Neural cell (in vitro differentiated cells): ENCODE measurements around the gene GAL. TPM values are rescaled to one million over a fixed set of nuclear protein-coding genes. Genes with fewer than 3 reads are reported as not detected.

Source experiments
- H2AFZ ChIP-seq: fragments of 200-600, 300-800 bp; sonication (generic), shearing (Covaris generic); 2 replicates; pipeline ENCODE4 v1.6.0; 2014; ENCODE audit warnings: low read depth, mild to moderate bottlenecking, antibody characterized with exemption, low read length, moderate library complexity
- H3F3A ChIP-seq: fragments of 200-600 bp; shearing (Covaris generic); 2 replicates; pipeline ENCODE4 v1.6.1; 2016; ENCODE audit warnings: mild to moderate bottlenecking, moderate library complexity, mixed read lengths, antibody characterized with exemption, low read length; ENCODE audit not compliant: insufficient read depth, poor library complexity, severe bottlenecking
- H3K27ac ChIP-seq: fragments of 200-600, 300-800 bp; sonication (generic), shearing (Covaris generic); 2 replicates; pipeline ENCODE4 v1.5.1; 2014; ENCODE audit warnings: mild to moderate bottlenecking, low read length, moderate library complexity
- H3K27me3 ChIP-seq: fragments of 300-800, 200-600 bp; sonication (generic), shearing (Covaris generic); 2 replicates; pipeline ENCODE4 v1.6.0; 2014; ENCODE audit warnings: mild to moderate bottlenecking, low read depth, low read length, moderate library complexity; ENCODE audit not compliant: insufficient read depth
- H3K36me3 ChIP-seq: fragments of 300-800, 200-600 bp; sonication (generic), shearing (Covaris generic); 2 replicates; pipeline ENCODE4 v1.5.1; 2014; ENCODE audit warnings: mild to moderate bottlenecking, antibody characterized with exemption, low read length, moderate library complexity; ENCODE audit not compliant: insufficient read depth
- H3K4me2 ChIP-seq: fragments of 300-800, 200-600 bp; sonication (generic), shearing (Covaris generic); 2 replicates; pipeline ENCODE4 v1.6.0; 2014; ENCODE audit warnings: mild to moderate bottlenecking, low read length
- H3K4me3 ChIP-seq: fragments of 300-800, 200-600 bp; sonication (generic), shearing (Covaris generic); 2 replicates; pipeline ENCODE4 v1.5.1; 2014; ENCODE audit warnings: mild to moderate bottlenecking, low read length, moderate library complexity
- H3K79me2 ChIP-seq: fragments of 200-600 bp; shearing (Covaris generic); replicated peaks from 2 replicates; pipeline ENCODE4 v1.6.0; 2014; ENCODE audit warnings: mild to moderate bottlenecking, low read length, moderate library complexity; ENCODE audit not compliant: insufficient read depth
- H3K9ac ChIP-seq: fragments of 300-800, 200-600 bp; sonication (generic), shearing (Covaris generic); 2 replicates; pipeline ENCODE4 v1.6.1; 2016; ENCODE audit warnings: mild to moderate bottlenecking, low read length, mixed read lengths
- H3K9me2 ChIP-seq: fragments of 200-600 bp; shearing (Covaris generic); 2 replicates; pipeline ENCODE4 v1.6.1; 2016; ENCODE audit warnings: mild to moderate bottlenecking, low read length, mixed read lengths; ENCODE audit not compliant: insufficient read depth
- H3K9me3 ChIP-seq: fragments of 200-600, 300-800 bp; sonication (generic), shearing (Covaris generic); 2 replicates; pipeline ENCODE4 v1.6.1; 2016; ENCODE audit warnings: mild to moderate bottlenecking, mixed run types, low read length, moderate library complexity, mixed read lengths
- H4K20me1 ChIP-seq: fragments of 200-600 bp; shearing (Covaris generic); 2 replicates; pipeline ENCODE4 v1.6.1; 2016; ENCODE audit warnings: mild to moderate bottlenecking, mixed run types; ENCODE audit not compliant: insufficient read depth
- CTCF ChIP-seq: fragments of 450-650 bp; IDR thresholded peaks from 2 replicates; pipeline ENCODE4 v1.5.1; 2014; ENCODE audit warnings: antibody characterized with exemption, mild to moderate bottlenecking, moderate library complexity; ENCODE audit not compliant: poor library complexity, severe bottlenecking
- EP300 ChIP-seq: fragments of 450-650 bp; conservative IDR thresholded peaks from 2 replicates; pipeline ENCODE4 v1.6.1; 2014; ENCODE audit warnings: antibody characterized with exemption, mild to moderate bottlenecking, moderate library complexity; ENCODE audit not compliant: poor library complexity, severe bottlenecking
- EZH2 ChIP-seq: fragments of 200-600, 300-800 bp; shearing (Covaris generic), sonication (generic); IDR thresholded peaks from 2 replicates; pipeline ENCODE4 v1.6.1; 2014; ENCODE audit warnings: antibody characterized with exemption, low read length, borderline replicate concordance, mild to moderate bottlenecking; ENCODE audit not compliant: insufficient read depth, poor library complexity, severe bottlenecking
- MXI1 ChIP-seq: fragments of 450-650 bp; conservative IDR thresholded peaks from 2 replicates; pipeline ENCODE4 v1.6.1; 2014; ENCODE audit warnings: antibody characterized with exemption, mild to moderate bottlenecking; ENCODE audit not compliant: poor library complexity, severe bottlenecking
- POLR2AphosphoS5 ChIP-seq: IDR thresholded peaks from 2 replicates; pipeline ENCODE4 v1.6.1; 2012
- RAD21 ChIP-seq: fragments of 450-650 bp; conservative IDR thresholded peaks from 2 replicates; pipeline ENCODE4 v1.6.1; 2014; ENCODE audit warnings: antibody characterized with exemption, mild to moderate bottlenecking, moderate library complexity
- SMC3 ChIP-seq: fragments of 450-650 bp; conservative IDR thresholded peaks from 2 replicates; pipeline ENCODE4 v1.6.1; 2014; ENCODE audit warnings: antibody characterized with exemption, mild to moderate bottlenecking, moderate library complexity; ENCODE audit not compliant: poor library complexity
- TAF1 ChIP-seq: IDR thresholded peaks from 2 replicates; pipeline ENCODE4 v1.6.1; 2012; ENCODE audit warnings: low read depth
- polyA plus RNA-seq: library from polyadenylated mRNA; depleted of rRNA; stranded (reverse); fragments of >200 nt; gene quantifications from 2 replicates; pipeline ENCODE4 v1.2.3, GENCODE V29; 2014
- TF ChIP-seq, protein P1 (sequence below): IDR thresholded peaks from 2 replicates; pipeline ENCODE4 v1.6.1; 2012; ENCODE audit warnings: borderline replicate concordance

Gene GAL
- polyA plus RNA-seq, 1 donor from 2014 or later = 2.1 TPM

DNA sequence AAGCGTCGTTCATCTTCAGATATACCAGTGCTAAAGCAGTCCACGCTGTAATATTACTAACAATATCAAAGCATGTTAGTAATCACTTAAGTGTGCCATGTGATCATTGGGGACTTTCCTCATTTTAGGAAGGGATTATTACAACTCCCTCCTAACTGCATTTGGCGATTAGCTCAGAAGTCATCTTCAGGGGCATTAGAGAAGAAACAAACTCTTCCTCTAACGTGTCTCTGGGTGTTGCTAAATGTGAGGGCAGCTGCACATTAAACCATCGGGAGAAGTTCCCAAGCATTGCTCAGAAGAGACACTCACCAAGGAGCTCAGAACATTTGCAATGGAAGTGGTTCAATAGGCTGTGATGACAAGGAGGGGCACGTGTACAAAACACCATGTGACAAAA, 49.8 kb downstream of the GAL start:
- Histone ChIP-seq H3K27me3 (no peaks in the 10 kb centered on the region), H3K4me2 (no peak overlapping the region), H2AFZ (no peak overlapping the region), H3K4me3 (no peak overlapping the region), H3F3A (no peaks in the 10 kb centered on the region), H3K9me3 (no peaks in the 10 kb centered on the region), H3K36me3 (no peaks in the 10 kb centered on the region), H3K79me2 (no peaks in the 10 kb centered on the region), H3K9me2 (no peaks in the 10 kb centered on the region), H3K27ac (no peak overlapping the region), H3K9ac (no peak overlapping the region), H4K20me1 (no peaks in the 10 kb centered on the region)
- TF ChIP-seq POLR2AphosphoS5 (no peak), SMC3 (no peak), EP300 (no peak), EZH2 (no peak), TAF1 (no peak), RAD21 (no peak), MXI1 (no peak), CTCF (no peak)
- TF ChIP-seq, protein P1, sequence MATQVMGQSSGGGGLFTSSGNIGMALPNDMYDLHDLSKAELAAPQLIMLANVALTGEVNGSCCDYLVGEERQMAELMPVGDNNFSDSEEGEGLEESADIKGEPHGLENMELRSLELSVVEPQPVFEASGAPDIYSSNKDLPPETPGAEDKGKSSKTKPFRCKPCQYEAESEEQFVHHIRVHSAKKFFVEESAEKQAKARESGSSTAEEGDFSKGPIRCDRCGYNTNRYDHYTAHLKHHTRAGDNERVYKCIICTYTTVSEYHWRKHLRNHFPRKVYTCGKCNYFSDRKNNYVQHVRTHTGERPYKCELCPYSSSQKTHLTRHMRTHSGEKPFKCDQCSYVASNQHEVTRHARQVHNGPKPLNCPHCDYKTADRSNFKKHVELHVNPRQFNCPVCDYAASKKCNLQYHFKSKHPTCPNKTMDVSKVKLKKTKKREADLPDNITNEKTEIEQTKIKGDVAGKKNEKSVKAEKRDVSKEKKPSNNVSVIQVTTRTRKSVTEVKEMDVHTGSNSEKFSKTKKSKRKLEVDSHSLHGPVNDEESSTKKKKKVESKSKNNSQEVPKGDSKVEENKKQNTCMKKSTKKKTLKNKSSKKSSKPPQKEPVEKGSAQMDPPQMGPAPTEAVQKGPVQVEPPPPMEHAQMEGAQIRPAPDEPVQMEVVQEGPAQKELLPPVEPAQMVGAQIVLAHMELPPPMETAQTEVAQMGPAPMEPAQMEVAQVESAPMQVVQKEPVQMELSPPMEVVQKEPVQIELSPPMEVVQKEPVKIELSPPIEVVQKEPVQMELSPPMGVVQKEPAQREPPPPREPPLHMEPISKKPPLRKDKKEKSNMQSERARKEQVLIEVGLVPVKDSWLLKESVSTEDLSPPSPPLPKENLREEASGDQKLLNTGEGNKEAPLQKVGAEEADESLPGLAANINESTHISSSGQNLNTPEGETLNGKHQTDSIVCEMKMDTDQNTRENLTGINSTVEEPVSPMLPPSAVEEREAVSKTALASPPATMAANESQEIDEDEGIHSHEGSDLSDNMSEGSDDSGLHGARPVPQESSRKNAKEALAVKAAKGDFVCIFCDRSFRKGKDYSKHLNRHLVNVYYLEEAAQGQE = no peak

DNA sequence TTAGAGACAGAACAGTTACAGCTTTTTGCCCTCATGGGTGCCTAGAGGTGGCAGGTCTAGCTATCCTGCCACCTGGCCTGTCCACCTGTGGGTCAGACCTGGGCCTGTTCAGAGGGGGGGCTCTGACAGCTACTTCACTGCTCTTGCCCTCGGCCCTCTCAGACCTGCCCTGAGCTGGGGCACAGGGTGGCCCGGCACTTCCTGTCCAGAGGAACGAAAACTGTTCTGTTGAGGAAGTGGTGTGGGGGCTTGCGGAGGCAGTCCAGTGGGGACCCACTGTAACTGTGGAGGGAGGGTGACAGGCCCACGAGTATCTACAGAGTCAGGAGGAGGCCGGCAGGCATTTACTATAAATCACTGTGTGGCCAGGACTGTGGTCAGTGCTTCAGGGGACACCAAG, 50.8 kb downstream of the GAL start:
- Histone ChIP-seq H3K4me2 (no peak overlapping the region), H3K36me3 (no peaks in the 10 kb centered on the region), H3K27me3 (no peaks in the 10 kb centered on the region), H3K4me3 (no peak overlapping the region), H3K9me2 (no peaks in the 10 kb centered on the region), H3K9me3 (no peaks in the 10 kb centered on the region), H3F3A (no peaks in the 10 kb centered on the region), H2AFZ (no peak overlapping the region), H4K20me1 (no peaks in the 10 kb centered on the region), H3K79me2 (no peaks in the 10 kb centered on the region), H3K9ac (no peak overlapping the region), H3K27ac (no peak overlapping the region)
- TF ChIP-seq SMC3 (no peak), EZH2 (no peak), POLR2AphosphoS5 (no peak), TAF1 (no peak), CTCF (no peak), RAD21 (no peak), EP300 (no peak), MXI1 (no peak)
- TF ChIP-seq, protein P1 = no peak
